Kasumi-1 (cell line): ENCODE results near the gene MS4A7.
"Not testable (repeated sequence)": the region's sequence is repeated elsewhere in the genome, so short reads cannot be mapped to it uniquely, and the experiment has no call there.

Experiments
- DNase-seq, 2 experiments: peaks; one replicate each; lab custom pipeline; 2025; lab: John Stamatoyannopoulos, UW

The MS4A7 gene

GRCh38 chr11:60378354-60378753 is at the start of gene MS4A7:
MS4A7 (plus strand) TSS chr11:60378532; CDS start chr11:60383142, 4,610 bp downstream.
- DNase-seq = peak; percentile 98 to 99

- no peak for DNase-seq
Observed at GRCh38 chr11:60332846-60333245, 45.5 kb upstream of the MS4A7 start.

- peak; percentile 84 to 94 for DNase-seq
Observed at GRCh38 chr11:60334005-60334620, 44.2 kb upstream of the MS4A7 start.

- DNase-seq = no peak
Observed at GRCh38 chr11:60336767-60337391, 41.5 kb upstream of the MS4A7 start.

- no peak for DNase-seq
Observed at GRCh38 chr11:60338053-60338452, 40.3 kb upstream of the MS4A7 start.

GRCh38 chr11:60339356-60339755 is 39.0 kb upstream of the MS4A7 start:
- no peak for DNase-seq

GRCh38 chr11:60343094-60343704 is 35.1 kb upstream of the MS4A7 start:
- peak; percentile 14 to 42 for DNase-seq

GRCh38 chr11:60344146-60344545 is 34.2 kb upstream of the MS4A7 start:
- DNase-seq = no peak

- DNase-seq = peak; percentile 25 to 39
Observed at GRCh38 chr11:60345489-60345888, 32.8 kb upstream of the MS4A7 start.

GRCh38 chr11:60347084-60347797 is 31.1 kb upstream of the MS4A7 start:
- DNase-seq = no peak

- peak in 1 of 2 experiments; percentile 11 for DNase-seq
Observed at GRCh38 chr11:60348116-60348515, 30.2 kb upstream of the MS4A7 start.

- DNase-seq = peak; percentile 51 to 63
Observed at GRCh38 chr11:60349990-60350389, 28.3 kb upstream of the MS4A7 start.

- no peak for DNase-seq
Observed at GRCh38 chr11:60357771-60358170, 20.6 kb upstream of the MS4A7 start.

- no peak for DNase-seq
Observed at GRCh38 chr11:60360621-60361020, 17.7 kb upstream of the MS4A7 start.

- DNase-seq = no peak
Observed at GRCh38 chr11:60362241-60362640, 16.1 kb upstream of the MS4A7 start.

GRCh38 chr11:60363542-60364470 is 14.5 kb upstream of the MS4A7 start:
- DNase-seq = peak; percentile 91

GRCh38 chr11:60366262-60366904 is 11.9 kb upstream of the MS4A7 start:
- DNase-seq = not testable (repeated sequence)

- DNase-seq = no peak
Observed at GRCh38 chr11:60367009-60367408, 11.3 kb upstream of the MS4A7 start.

- no peak for DNase-seq
Observed at GRCh38 chr11:60367896-60368295, 10.4 kb upstream of the MS4A7 start.

GRCh38 chr11:60370252-60370810 is 8.0 kb upstream of the MS4A7 start:
- no peak for DNase-seq

- no peak for DNase-seq
Observed at GRCh38 chr11:60370811-60371298, 7.5 kb upstream of the MS4A7 start.
